Neural progenitor cell (in vitro differentiated cells): ENCODE data around the gene KAZN.

Experiments
- EZH2 ChIP-seq: fragments of 200-600 bp; sonication (generic); IDR thresholded peaks from 2 replicates; pipeline ENCODE4 v1.6.1; 2017; ENCODE audit warnings: antibody characterized with exemption, mild to moderate bottlenecking, moderate library complexity
- EZH2phosphoT487 ChIP-seq: fragments of 200-600 bp; sonication (generic); IDR thresholded peaks from 2 replicates; pipeline ENCODE4 v1.6.1; 2017; ENCODE audit warnings: antibody characterized with exemption
- TF ChIP-seq, protein P1 (sequence below): fragments of 200-600 bp; sonication (generic); IDR thresholded peaks from 2 replicates; pipeline ENCODE4 v1.5.1; 2017; ENCODE audit warnings: antibody characterized with exemption, mild to moderate bottlenecking

- TF ChIP-seq, protein P1, sequence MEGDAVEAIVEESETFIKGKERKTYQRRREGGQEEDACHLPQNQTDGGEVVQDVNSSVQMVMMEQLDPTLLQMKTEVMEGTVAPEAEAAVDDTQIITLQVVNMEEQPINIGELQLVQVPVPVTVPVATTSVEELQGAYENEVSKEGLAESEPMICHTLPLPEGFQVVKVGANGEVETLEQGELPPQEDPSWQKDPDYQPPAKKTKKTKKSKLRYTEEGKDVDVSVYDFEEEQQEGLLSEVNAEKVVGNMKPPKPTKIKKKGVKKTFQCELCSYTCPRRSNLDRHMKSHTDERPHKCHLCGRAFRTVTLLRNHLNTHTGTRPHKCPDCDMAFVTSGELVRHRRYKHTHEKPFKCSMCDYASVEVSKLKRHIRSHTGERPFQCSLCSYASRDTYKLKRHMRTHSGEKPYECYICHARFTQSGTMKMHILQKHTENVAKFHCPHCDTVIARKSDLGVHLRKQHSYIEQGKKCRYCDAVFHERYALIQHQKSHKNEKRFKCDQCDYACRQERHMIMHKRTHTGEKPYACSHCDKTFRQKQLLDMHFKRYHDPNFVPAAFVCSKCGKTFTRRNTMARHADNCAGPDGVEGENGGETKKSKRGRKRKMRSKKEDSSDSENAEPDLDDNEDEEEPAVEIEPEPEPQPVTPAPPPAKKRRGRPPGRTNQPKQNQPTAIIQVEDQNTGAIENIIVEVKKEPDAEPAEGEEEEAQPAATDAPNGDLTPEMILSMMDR: no peak
- no peak for TF ChIP-seq EZH2
- TF ChIP-seq EZH2phosphoT487: no peak
Observed at GRCh38 chr1:15156807-15157380, 558.4 kb downstream of the KAZN start.
